Eye (tissue), 1 donor: ENCODE data around the gene XPR1.

Source experiments
- DNase-seq: peaks from one replicate; pipeline ENCODE4 v3.0.0-alpha.2; 2015

The XPR1 gene

GRCh38 chr1:180631766-180632325 is at the start of gene XPR1:
Gene XPR1, plus strand, starts transcription at chr1:180632022. Its CDS starts 180 bp downstream, at chr1:180632202.
- DNase-seq: peak; percentile 100

GRCh38 chr1:180584869-180585268 is 47.0 kb upstream of the XPR1 start:
- no peak for DNase-seq

GRCh38 chr1:180585994-180586359 is 45.8 kb upstream of the XPR1 start:
- no peak for DNase-seq

- DNase-seq: peak; percentile 33
These were observed 45.1 kb upstream of the XPR1 start for GRCh38 chr1:180586671-180587155.

GRCh38 chr1:180588121-180588520 is 43.7 kb upstream of the XPR1 start:
- no peak for DNase-seq

- DNase-seq: no peak
These were observed 40.9 kb upstream of the XPR1 start for GRCh38 chr1:180590889-180591288.

GRCh38 chr1:180593382-180593781 is 38.4 kb upstream of the XPR1 start:
- DNase-seq: no peak

- DNase-seq: no peak
These were observed 37.1 kb upstream of the XPR1 start for GRCh38 chr1:180594723-180595122.

GRCh38 chr1:180595966-180596365 is 35.9 kb upstream of the XPR1 start:
- DNase-seq: no peak

GRCh38 chr1:180597520-180597919 is 34.3 kb upstream of the XPR1 start:
- no peak for DNase-seq

- DNase-seq: peak; percentile 46
These were observed 33.4 kb upstream of the XPR1 start for GRCh38 chr1:180598333-180598974.

- DNase-seq: no peak
These were observed 31.5 kb upstream of the XPR1 start for GRCh38 chr1:180600343-180600742.

- DNase-seq: no peak
These were observed 30.3 kb upstream of the XPR1 start for GRCh38 chr1:180601512-180601911.

- DNase-seq: no peak
These were observed 28.5 kb upstream of the XPR1 start for GRCh38 chr1:180603223-180603849.

- no peak for DNase-seq
These were observed 28.0 kb upstream of the XPR1 start for GRCh38 chr1:180603850-180604226.

GRCh38 chr1:180606155-180606554 is 25.7 kb upstream of the XPR1 start:
- no peak for DNase-seq

- peak; percentile 48 for DNase-seq
These were observed 21.9 kb upstream of the XPR1 start for GRCh38 chr1:180609643-180610555.

GRCh38 chr1:180610556-180611015 is 21.2 kb upstream of the XPR1 start:
- no peak for DNase-seq

- DNase-seq: peak; percentile 51
These were observed 20.5 kb upstream of the XPR1 start for GRCh38 chr1:180611016-180611930.

GRCh38 chr1:180612632-180613031 is 19.2 kb upstream of the XPR1 start:
- DNase-seq: no peak

GRCh38 chr1:180614730-180615129 is 17.1 kb upstream of the XPR1 start:
- no peak for DNase-seq
